Renal cortical epithelial cell (primary cell): ENCODE measurements around the gene IRX4. TPM values are rescaled to one million over a fixed set of nuclear protein-coding genes. Genes with fewer than 3 reads are reported as not detected.
"Not testable (repeated sequence)": the region's sequence is repeated elsewhere in the genome, so short reads cannot be mapped to it uniquely, and the experiment has no call there.

Experiments used
- DNase-seq: peaks from one replicate; pipeline ENCODE4 v3.0.0-alpha.2; 2011; ENCODE audit warnings: low read depth
- total RNA-seq: library from RNA; depleted of rRNA; stranded (reverse); fragments of >200 nt; gene quantifications from 2 replicates; pipeline ENCODE4 v1.2.3, GENCODE V29; 2014

Gene IRX4
- total RNA-seq, 1 donor from 2014 or later, result not detected

GRCh38 chr5:1878050-1878849 lies 4.5 kb downstream of the IRX4 start:
- DNase-seq, result no peak

- DNase-seq, result no peak
These were observed 5.3 kb downstream of the IRX4 start for GRCh38 chr5:1877103-1878049.

GRCh38 chr5:1876660-1877064 lies 6.1 kb downstream of the IRX4 start:
- no peak for DNase-seq

GRCh38 chr5:1875843-1876659 lies 6.7 kb downstream of the IRX4 start:
- DNase-seq, result no peak

- no peak for DNase-seq
These were observed 7.4 kb downstream of the IRX4 start for GRCh38 chr5:1875281-1875842.

- DNase-seq, result no peak
These were observed 7.9 kb downstream of the IRX4 start for GRCh38 chr5:1874771-1875220.

GRCh38 chr5:1874348-1874747 lies 8.4 kb downstream of the IRX4 start:
- no peak for DNase-seq

GRCh38 chr5:1873243-1873959 lies 9.3 kb downstream of the IRX4 start:
- no peak for DNase-seq

- DNase-seq, result no peak
These were observed 11.3 kb downstream of the IRX4 start for GRCh38 chr5:1871441-1871840.

- not testable (repeated sequence) for DNase-seq
These were observed 12.1 kb downstream of the IRX4 start for GRCh38 chr5:1870435-1871272.

- DNase-seq, result no peak
These were observed 13.7 kb downstream of the IRX4 start for GRCh38 chr5:1868886-1869475.

GRCh38 chr5:1867815-1868143 lies 14.9 kb downstream of the IRX4 start:
- DNase-seq, result no peak

- DNase-seq, result no peak
These were observed 15.5 kb downstream of the IRX4 start for GRCh38 chr5:1867114-1867814.

- DNase-seq, result no peak
These were observed 16.8 kb downstream of the IRX4 start for GRCh38 chr5:1865948-1866347.

DNA sequence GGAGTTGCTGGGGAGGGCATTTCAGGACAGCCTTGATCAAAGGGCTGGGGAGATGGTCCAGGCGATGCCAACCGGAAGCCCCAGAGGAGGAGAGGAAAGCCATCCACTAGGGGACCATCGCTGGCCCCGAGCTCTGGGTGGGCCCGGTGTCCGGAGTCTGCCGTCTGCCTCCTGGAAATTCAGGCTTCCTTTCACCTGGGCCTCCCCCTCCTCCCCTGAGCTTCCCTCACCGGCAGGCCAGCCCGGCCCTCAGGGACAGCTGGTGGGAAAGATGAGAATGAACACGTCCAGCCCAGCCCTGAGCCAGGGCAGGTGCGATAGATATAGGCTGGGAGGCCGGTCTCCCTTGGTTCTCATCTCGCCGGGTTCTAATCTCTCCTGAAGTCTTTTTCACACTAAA lies 17.2 kb downstream of the IRX4 start:
- no peak for DNase-seq

- no peak for DNase-seq
These were observed 17.8 kb downstream of the IRX4 start for GRCh38 chr5:1864896-1865440.

DNA sequence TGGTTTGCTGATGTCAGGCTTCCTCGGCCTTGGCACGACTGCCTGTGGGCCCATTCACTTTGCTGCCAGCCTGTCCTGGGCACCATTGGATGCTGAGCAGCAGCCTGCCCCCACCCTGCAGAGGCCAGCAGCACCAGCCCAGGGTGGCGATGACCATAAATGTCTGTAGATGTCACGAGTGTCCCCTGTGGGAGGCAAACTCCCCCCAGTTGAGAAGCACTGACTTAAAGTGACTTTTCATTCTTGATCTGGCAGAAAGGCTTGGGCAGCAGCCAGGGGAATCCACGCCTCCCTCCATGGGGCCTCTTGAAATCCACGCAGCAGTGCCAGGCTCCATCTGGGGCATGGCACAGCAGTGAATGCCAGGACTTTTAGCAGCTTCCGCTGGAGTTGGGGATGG lies 21.8 kb downstream of the IRX4 start:
- no peak for DNase-seq

DNA sequence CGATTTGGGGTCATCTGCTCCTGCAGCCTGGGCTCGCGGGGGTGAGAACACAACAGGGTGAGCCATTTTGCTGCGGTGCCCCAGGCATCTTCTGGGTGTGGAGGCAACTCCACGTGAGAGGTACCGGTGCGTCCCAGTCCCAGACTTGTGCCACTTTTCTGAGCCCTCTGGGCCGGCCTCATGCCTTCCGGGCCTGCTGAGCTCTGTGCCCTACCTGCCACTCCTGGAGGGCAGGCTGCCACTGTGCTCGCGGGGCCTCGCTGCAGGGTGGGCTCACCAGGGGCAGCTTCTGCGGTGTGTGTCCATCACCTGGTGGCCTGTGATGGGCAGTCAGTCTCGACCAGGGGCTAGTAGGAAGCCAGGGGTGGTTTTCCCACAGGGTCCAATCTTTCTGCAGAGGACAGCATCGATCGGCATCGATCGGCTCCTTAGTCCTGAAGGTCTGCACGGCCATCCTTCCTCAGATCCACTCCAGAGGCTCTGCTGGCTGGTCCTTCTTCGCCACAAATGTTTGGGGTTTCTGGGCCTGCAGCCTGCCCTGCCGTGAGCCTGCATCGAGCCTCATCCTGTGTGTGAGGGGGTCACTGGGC lies 22.6 kb downstream of the IRX4 start:
- DNase-seq, result no peak
